ENCODE results near the gene DVL2.

DNA sequence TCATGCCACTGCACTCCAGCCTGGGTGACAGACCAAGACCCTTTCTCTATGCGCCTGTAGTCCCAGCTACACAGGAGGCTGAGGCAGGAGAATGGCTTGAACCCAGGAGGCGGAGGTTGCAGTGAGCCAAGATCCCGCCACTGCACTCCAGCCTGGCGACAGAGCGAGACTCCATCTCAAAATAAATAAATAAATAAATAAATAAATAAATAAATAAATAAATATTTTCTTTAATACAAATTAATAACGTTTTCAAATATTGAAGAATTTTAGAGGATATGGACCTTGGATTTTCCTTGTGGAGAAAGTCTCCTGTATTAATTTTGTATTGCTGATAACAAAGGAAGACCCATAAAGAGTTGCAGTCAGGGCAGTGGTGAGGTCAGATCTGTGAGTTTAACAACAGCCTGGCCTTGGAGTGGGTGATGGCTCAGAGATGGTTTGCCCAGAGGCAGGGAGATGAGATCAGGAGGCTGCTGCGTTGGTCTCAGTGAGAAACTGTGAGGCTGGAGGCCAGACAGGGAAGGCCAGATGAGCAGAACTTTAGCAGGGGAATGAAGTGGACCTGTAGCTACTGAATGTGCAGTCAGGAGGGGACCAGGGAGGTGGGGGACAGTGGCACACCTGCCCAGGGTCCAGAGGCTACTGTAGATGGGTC, 50.8 kb downstream of the DVL2 start:
- TF ChIP-seq YY1 (IDR thresholded peaks at IDR 0.05; ENCODE audit: insufficient read depth, insufficient read length) (no peak), SUZ12 (IDR thresholded peaks at IDR 0.05; ENCODE audit: extremely low read depth, insufficient read depth, insufficient read length) (no peak)
